IgD-negative memory B cell (primary cell): ENCODE measurements around the gene HNRNPH3. TPM values are rescaled to one million over a fixed set of nuclear protein-coding genes. Genes with fewer than 3 reads are reported as not detected.

Source experiments
- polyA plus RNA-seq: library from polyadenylated mRNA; unstranded; fragments of 300-500 nt; fragmentation: Illumina TruSeq; gene quantifications from one replicate; pipeline ENCODE4 v1.2.3, GENCODE V29; 2021

HNRNPH3 gene
- polyA plus RNA-seq, 1 donor from 2014 or later = 122 TPM

Other genes starting within 250 kb of the HNRNPH3 start
- gene MYPN, start 222.6 kb upstream of the HNRNPH3 start, polyA plus RNA-seq = not detected
- not detected for gene ATOH7, start 100.0 kb upstream of the HNRNPH3 start, polyA plus RNA-seq
- 0.45 TPM for gene PBLD, start 864 bp downstream of the HNRNPH3 start, polyA plus RNA-seq
- 7.5 TPM for gene RUFY2, start 75.2 kb downstream of the HNRNPH3 start, polyA plus RNA-seq
- gene DNA2, start 139.9 kb downstream of the HNRNPH3 start, polyA plus RNA-seq = 0.23 TPM
- gene SLC25A16, start 195.5 kb downstream of the HNRNPH3 start, polyA plus RNA-seq = 4.6 TPM
- gene TET1, start 228.3 kb downstream of the HNRNPH3 start, polyA plus RNA-seq = 1.0 TPM